GM12891 (cell line): ENCODE measurements around the gene JCAD.

Experiments
- POLR2A ChIP-seq: IDR thresholded peaks from 2 replicates; pipeline ENCODE4 v1.6.1; 2011; ENCODE audit warnings: low read depth, low read length, control low read depth
- POLR2AphosphoS5 ChIP-seq: IDR thresholded peaks from 2 replicates; pipeline ENCODE4 v1.6.1; 2011; ENCODE audit warnings: low read depth, low read length, control low read depth
- SPI1 ChIP-seq: IDR thresholded peaks from 2 replicates; pipeline ENCODE4 v1.6.1; 2011; ENCODE audit warnings: low read depth, low read length, control low read depth
- TAF1 ChIP-seq: IDR thresholded peaks from 2 replicates; pipeline ENCODE4 v1.6.1; 2011; ENCODE audit warnings: low read depth, low read length, control low read depth

DNA sequence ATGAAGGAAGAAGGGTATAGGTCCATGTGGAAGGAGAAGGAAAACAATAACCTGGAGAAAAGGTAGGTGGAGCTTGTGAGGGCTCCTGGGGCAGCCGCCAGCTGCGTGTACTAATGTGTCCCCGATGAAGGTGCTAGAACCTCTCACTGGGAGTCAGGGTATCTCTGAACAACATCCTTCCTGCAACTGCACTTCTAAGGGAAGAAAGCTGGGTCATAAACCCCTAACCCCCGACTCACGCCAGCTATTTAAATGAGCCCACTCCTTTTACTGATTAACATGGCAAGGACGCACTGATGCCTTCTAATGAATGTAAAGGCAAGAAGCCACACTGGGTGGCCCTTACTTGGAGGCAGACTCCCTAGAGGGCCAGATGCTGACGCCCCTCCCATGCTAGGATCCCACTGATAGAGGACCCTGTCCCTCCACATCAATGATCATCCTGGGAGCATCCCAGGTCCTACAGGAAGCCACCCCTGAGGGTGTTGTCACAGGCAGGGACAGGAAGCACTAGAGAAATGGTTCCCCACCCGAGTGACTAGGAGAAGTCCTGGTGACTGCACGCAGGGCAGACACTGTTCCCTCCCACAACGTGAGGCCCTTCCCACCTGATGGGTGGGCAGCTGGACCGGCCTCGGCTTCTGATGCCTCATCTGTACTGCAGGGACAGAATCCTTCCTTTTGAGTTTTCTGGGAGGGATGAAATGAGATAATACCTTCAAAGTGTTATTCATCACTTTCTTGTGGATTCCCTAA, 20.4 kb downstream of the JCAD start:
- TF ChIP-seq POLR2A: no peak
- no peak for TF ChIP-seq POLR2AphosphoS5
- no peak for TF ChIP-seq TAF1
- no peak for TF ChIP-seq SPI1
